ENCODE measurements around the gene WDR86.

WDR86 gene

DNA sequence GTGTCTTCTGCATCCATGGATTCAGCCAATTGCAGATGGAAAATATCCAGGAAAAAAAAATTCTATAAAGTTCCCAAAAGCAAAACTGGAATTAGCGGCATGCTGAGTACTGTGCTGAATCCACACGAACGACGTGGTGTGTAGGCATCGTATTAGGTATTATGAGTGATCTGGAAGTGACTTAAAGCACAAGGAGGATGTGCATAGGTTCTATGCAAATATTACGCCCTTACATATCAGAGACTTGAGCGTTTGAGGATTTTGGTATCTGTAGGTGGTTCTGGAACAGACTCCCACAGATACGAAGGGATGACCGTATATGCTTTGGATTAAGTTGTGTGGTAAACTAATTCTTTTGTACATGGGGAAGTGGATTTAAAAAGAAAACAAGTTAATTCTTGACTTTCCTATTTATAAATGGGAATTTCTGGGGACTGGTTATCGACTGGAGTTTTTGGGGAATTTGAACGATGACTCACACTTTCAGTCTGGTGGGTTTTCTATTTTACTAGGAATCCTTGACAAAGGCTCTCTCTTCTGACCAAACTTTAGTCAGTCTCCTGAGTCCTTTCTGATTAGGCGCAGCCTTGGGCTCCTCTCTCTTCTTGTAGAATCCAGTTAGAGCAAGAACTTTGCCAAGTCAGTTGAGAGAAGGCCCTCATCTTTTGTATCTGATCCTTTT is 73.7 kb downstream of the WDR86 start:
- ATAC-seq: no peak
- no peak for TF ChIP-seq BACH2 (CRISPR knock-in tag; IDR thresholded peaks at IDR 0.05; ENCODE audit: borderline replicate concordance)
- no peak for TF ChIP-seq SNAI2 (CRISPR knock-in tag; IDR thresholded peaks at IDR 0.05)
- TF ChIP-seq ZNF70 (CRISPR knock-in tag; IDR thresholded peaks at IDR 0.05): no peak
- TF ChIP-seq TCF4 (CRISPR knock-in tag; IDR thresholded peaks at IDR 0.05; ENCODE audit: borderline replicate concordance): no peak
- TF ChIP-seq, protein P1, sequence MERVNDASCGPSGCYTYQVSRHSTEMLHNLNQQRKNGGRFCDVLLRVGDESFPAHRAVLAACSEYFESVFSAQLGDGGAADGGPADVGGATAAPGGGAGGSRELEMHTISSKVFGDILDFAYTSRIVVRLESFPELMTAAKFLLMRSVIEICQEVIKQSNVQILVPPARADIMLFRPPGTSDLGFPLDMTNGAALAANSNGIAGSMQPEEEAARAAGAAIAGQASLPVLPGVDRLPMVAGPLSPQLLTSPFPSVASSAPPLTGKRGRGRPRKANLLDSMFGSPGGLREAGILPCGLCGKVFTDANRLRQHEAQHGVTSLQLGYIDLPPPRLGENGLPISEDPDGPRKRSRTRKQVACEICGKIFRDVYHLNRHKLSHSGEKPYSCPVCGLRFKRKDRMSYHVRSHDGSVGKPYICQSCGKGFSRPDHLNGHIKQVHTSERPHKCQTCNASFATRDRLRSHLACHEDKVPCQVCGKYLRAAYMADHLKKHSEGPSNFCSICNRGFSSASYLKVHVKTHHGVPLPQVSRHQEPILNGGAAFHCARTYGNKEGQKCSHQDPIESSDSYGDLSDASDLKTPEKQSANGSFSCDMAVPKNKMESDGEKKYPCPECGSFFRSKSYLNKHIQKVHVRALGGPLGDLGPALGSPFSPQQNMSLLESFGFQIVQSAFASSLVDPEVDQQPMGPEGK (CRISPR knock-in tag; IDR thresholded peaks at IDR 0.05; ENCODE audit: borderline replicate concordance): no peak
- no peak for TF ChIP-seq PPARA (CRISPR knock-in tag; IDR thresholded peaks at IDR 0.05; ENCODE audit: borderline replicate concordance)
- no peak for TF ChIP-seq ISL1 (CRISPR knock-in tag; IDR thresholded peaks at IDR 0.05)
- TF ChIP-seq, protein P2, sequence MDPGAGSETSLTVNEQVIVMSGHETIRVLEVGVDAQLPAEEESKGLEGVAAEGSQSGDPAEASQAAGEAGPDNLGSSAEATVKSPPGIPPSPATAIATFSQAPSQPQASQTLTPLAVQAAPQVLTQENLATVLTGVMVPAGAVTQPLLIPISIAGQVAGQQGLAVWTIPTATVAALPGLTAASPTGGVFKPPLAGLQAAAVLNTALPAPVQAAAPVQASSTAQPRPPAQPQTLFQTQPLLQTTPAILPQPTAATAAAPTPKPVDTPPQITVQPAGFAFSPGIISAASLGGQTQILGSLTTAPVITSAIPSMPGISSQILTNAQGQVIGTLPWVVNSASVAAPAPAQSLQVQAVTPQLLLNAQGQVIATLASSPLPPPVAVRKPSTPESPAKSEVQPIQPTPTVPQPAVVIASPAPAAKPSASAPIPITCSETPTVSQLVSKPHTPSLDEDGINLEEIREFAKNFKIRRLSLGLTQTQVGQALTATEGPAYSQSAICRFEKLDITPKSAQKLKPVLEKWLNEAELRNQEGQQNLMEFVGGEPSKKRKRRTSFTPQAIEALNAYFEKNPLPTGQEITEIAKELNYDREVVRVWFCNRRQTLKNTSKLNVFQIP (CRISPR knock-in tag; IDR thresholded peaks at IDR 0.05; ENCODE audit: borderline replicate concordance, low read depth): no peak

DNA sequence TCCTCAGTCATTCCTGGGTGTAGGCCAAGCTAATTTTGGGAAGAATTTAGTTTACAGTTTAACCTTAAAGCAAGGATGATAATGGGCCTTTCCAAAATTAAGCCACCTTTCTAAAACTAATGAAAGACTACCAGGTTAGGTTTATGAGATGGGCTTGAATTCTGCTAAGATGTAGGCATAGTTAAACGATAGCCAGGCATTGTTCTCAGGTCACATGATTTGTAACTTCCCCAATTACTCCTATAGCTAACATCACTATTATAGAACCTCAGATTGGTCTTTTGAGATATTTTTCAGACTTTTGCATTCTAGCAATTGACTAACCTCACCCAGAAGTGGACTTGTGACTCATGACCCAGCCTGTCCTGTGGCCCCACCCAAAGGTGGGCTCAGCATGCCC is 75.2 kb downstream of the WDR86 start:
- ATAC-seq: no peak
- TF ChIP-seq ZNF565 (CRISPR knock-in tag; conservative IDR thresholded peaks at IDR 0.05; ENCODE audit: low read depth): no peak
- TF ChIP-seq, protein P3, sequence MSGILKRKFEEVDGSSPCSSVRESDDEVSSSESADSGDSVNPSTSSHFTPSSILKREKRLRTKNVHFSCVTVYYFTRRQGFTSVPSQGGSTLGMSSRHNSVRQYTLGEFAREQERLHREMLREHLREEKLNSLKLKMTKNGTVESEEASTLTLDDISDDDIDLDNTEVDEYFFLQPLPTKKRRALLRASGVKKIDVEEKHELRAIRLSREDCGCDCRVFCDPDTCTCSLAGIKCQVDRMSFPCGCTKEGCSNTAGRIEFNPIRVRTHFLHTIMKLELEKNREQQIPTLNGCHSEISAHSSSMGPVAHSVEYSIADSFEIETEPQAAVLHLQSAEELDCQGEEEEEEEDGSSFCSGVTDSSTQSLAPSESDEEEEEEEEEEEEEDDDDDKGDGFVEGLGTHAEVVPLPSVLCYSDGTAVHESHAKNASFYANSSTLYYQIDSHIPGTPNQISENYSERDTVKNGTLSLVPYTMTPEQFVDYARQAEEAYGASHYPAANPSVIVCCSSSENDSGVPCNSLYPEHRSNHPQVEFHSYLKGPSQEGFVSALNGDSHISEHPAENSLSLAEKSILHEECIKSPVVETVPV (CRISPR knock-in tag; IDR thresholded peaks at IDR 0.05): no peak
- TF ChIP-seq ISL1 (CRISPR knock-in tag; IDR thresholded peaks at IDR 0.05): no peak
- TF ChIP-seq ZFP3 (CRISPR knock-in tag; IDR thresholded peaks at IDR 0.05): no peak
- no peak for TF ChIP-seq PPARA (CRISPR knock-in tag; IDR thresholded peaks at IDR 0.05; ENCODE audit: borderline replicate concordance)
- no peak for TF ChIP-seq ZNF70 (CRISPR knock-in tag; IDR thresholded peaks at IDR 0.05)
- no peak for TF ChIP-seq RARB (CRISPR knock-in tag; IDR thresholded peaks at IDR 0.05)
- TF ChIP-seq OSR1 (CRISPR knock-in tag; IDR thresholded peaks at IDR 0.05): no peak
- no peak for TF ChIP-seq ZNF8 (CRISPR knock-in tag; IDR thresholded peaks at IDR 0.05)
- TF ChIP-seq TOX (CRISPR knock-in tag; IDR thresholded peaks at IDR 0.05; ENCODE audit: borderline replicate concordance): no peak
- TF ChIP-seq SNAI2 (CRISPR knock-in tag; IDR thresholded peaks at IDR 0.05): no peak
- TF ChIP-seq, protein P4, sequence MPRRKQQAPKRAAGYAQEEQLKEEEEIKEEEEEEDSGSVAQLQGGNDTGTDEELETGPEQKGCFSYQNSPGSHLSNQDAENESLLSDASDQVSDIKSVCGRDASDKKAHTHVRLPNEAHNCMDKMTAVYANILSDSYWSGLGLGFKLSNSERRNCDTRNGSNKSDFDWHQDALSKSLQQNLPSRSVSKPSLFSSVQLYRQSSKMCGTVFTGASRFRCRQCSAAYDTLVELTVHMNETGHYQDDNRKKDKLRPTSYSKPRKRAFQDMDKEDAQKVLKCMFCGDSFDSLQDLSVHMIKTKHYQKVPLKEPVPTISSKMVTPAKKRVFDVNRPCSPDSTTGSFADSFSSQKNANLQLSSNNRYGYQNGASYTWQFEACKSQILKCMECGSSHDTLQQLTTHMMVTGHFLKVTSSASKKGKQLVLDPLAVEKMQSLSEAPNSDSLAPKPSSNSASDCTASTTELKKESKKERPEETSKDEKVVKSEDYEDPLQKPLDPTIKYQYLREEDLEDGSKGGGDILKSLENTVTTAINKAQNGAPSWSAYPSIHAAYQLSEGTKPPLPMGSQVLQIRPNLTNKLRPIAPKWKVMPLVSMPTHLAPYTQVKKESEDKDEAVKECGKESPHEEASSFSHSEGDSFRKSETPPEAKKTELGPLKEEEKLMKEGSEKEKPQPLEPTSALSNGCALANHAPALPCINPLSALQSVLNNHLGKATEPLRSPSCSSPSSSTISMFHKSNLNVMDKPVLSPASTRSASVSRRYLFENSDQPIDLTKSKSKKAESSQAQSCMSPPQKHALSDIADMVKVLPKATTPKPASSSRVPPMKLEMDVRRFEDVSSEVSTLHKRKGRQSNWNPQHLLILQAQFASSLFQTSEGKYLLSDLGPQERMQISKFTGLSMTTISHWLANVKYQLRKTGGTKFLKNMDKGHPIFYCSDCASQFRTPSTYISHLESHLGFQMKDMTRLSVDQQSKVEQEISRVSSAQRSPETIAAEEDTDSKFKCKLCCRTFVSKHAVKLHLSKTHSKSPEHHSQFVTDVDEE (CRISPR knock-in tag; IDR thresholded peaks at IDR 0.05): no peak
- TF ChIP-seq ESRRG (CRISPR knock-in tag; IDR thresholded peaks at IDR 0.05): no peak
- TF ChIP-seq ARNTL (CRISPR knock-in tag; IDR thresholded peaks at IDR 0.05; ENCODE audit: borderline replicate concordance, low read depth): no peak
- TF ChIP-seq, protein P5, sequence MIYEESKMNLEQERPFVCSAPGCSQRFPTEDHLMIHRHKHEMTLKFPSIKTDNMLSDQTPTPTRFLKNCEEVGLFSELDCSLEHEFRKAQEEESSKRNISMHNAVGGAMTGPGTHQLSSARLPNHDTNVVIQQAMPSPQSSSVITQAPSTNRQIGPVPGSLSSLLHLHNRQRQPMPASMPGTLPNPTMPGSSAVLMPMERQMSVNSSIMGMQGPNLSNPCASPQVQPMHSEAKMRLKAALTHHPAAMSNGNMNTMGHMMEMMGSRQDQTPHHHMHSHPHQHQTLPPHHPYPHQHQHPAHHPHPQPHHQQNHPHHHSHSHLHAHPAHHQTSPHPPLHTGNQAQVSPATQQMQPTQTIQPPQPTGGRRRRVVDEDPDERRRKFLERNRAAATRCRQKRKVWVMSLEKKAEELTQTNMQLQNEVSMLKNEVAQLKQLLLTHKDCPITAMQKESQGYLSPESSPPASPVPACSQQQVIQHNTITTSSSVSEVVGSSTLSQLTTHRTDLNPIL (CRISPR knock-in tag; IDR thresholded peaks at IDR 0.05; ENCODE audit: low read depth): no peak

Measured in SK-N-SH treated with all-trans-retinoic acid at 6 μM for 48 hours (cell line).